Measurements from ENCODE around the gene SLC13A5.
"Not testable (repeated sequence)": the region's sequence is repeated elsewhere in the genome, so short reads cannot be mapped to it uniquely, and the experiment has no call there.

Gene SLC13A5

GRCh38 chr17:6691958-6692357 lies 21.2 kb downstream of the SLC13A5 start:
- POLR2A ChIA-PET; H3K36me3 ChIP-seq (ENCODE audit: control insufficient read depth in 2 of 2, insufficient read depth in 1 of 2, low read length in 2 of 2); H3K4me1 ChIP-seq (ENCODE audit: control insufficient read depth, insufficient read depth, low read length); H3K27ac ChIP-seq (ENCODE audit: extremely low read depth, low read depth, low read length); H3K9me3 ChIP-seq (ENCODE audit: control insufficient read depth, insufficient read depth, low read depth, low read length); H3K4me3 ChIP-seq (ENCODE audit: low read depth, low read length): not testable (repeated sequence)
- CTCF ChIA-PET, result interaction anchor here (1.8 kb wide), 1 partner anchor 10 kb away, joined by 5 read pairs; no protein-coding TSS in a partner anchor
- TF ChIP-seq ZNF366 (tag by site-specific recombination; conservative IDR thresholded peaks at IDR 0.05), result peak; percentile 99
- TF ChIP-seq ZBTB17 (tag by site-specific recombination; IDR thresholded peaks at IDR 0.05), result peak; percentile 97

- Histone ChIP-seq H3K4me3 (ENCODE audit: low read depth, low read length) (no peak overlapping the region), H3K4me1 (ENCODE audit: control insufficient read depth, insufficient read depth, low read length) (no peaks in the 10 kb centered on the region), H3K9me3 (ENCODE audit: control insufficient read depth, insufficient read depth, low read depth, low read length) (no peaks in the 10 kb centered on the region), H3K27ac (ENCODE audit: extremely low read depth, low read depth, low read length) (no peak overlapping the region), H3K36me3 (ENCODE audit: control insufficient read depth in 2 of 2, insufficient read depth in 1 of 2, low read length in 2 of 2) (no peaks in the 10 kb centered on the region)
- TF ChIP-seq YY2 (tag by site-specific recombination; IDR thresholded peaks at IDR 0.05), result no peak
- no peak for TF ChIP-seq ZNF354C (tag by site-specific recombination; IDR thresholded peaks at IDR 0.05; ENCODE audit: borderline replicate concordance, low read depth)
- TF ChIP-seq ZNF670 (tag by site-specific recombination; IDR thresholded peaks at IDR 0.05; ENCODE audit: low read depth), result no peak
- no peak for TF ChIP-seq ZNF571 (tag by site-specific recombination; IDR thresholded peaks at IDR 0.05)
- TF ChIP-seq ZNF558 (tag by site-specific recombination; IDR thresholded peaks at IDR 0.05), result no peak
- no peak for TF ChIP-seq ZNF184 (tag by site-specific recombination; IDR thresholded peaks at IDR 0.05)
- TF ChIP-seq ZNF473 (tag by site-specific recombination; IDR thresholded peaks at IDR 0.05), result no peak
- no peak for TF ChIP-seq FEZF1 (tag by site-specific recombination; IDR thresholded peaks at IDR 0.05)
- no peak for TF ChIP-seq TCF7L2 (IDR thresholded peaks at IDR 0.05; ENCODE audit: borderline replicate concordance, low read depth, low read length)
- no peak for TF ChIP-seq OSR2 (tag by site-specific recombination; IDR thresholded peaks at IDR 0.05)
- TF ChIP-seq ZBTB20 (tag by site-specific recombination; IDR thresholded peaks at IDR 0.05), result no peak
- no peak for TF ChIP-seq ZNF560 (tag by site-specific recombination; IDR thresholded peaks at IDR 0.05; ENCODE audit: borderline replicate concordance)
- no peak for TF ChIP-seq ZNF747 (tag by site-specific recombination; IDR thresholded peaks at IDR 0.05)
- ChIA-PET CTCF (interaction anchor here (1.8 kb wide), 1 partner anchor 10 kb away, joined by 5 read pairs; no protein-coding TSS in a partner anchor), POLR2A (no interaction called here)
Observed at GRCh38 chr17:6691546-6691945, 21.6 kb downstream of the SLC13A5 start.

- CTCF ChIA-PET, result interaction anchor here (1.3 kb wide), 1 partner anchor 11 kb away, joined by 3 read pairs; no protein-coding TSS in a partner anchor
- POLR2A ChIA-PET, result no interaction called here
- TF ChIP-seq SALL2 (tag by site-specific recombination; IDR thresholded peaks at IDR 0.05; ENCODE audit: borderline replicate concordance), result no peak
- TF ChIP-seq ZNF394 (tag by site-specific recombination; IDR thresholded peaks at IDR 0.05; ENCODE audit: borderline replicate concordance), result no peak
- no peak for TF ChIP-seq ZNF391 (tag by site-specific recombination; IDR thresholded peaks at IDR 0.05; ENCODE audit: borderline replicate concordance, low read depth)
- no peak for TF ChIP-seq CTCF (tag by site-specific recombination; IDR thresholded peaks at IDR 0.05)
- no peak for TF ChIP-seq ZNF221 (tag by site-specific recombination; IDR thresholded peaks at IDR 0.05; ENCODE audit: borderline replicate concordance)
- no peak for TF ChIP-seq ZNF239 (tag by site-specific recombination; IDR thresholded peaks at IDR 0.05)
- TF ChIP-seq ZNF514 (tag by site-specific recombination; IDR thresholded peaks at IDR 0.05), result no peak
- no peak for TF ChIP-seq BCL11B (tag by site-specific recombination; IDR thresholded peaks at IDR 0.05; ENCODE audit: low read depth)
- TF ChIP-seq ZNF2 (tag by site-specific recombination; IDR thresholded peaks at IDR 0.05), result no peak
- TF ChIP-seq ZNF148 (tag by site-specific recombination; IDR thresholded peaks at IDR 0.05; ENCODE audit: borderline replicate concordance), result no peak
Observed at GRCh38 chr17:6690641-6691040, 22.5 kb downstream of the SLC13A5 start.

More at GRCh38 chr17:6690641-6691040, 22.5 kb downstream of the SLC13A5 start:
- Histone ChIP-seq H3K9me3 (ENCODE audit: control insufficient read depth, insufficient read depth, low read depth, low read length) (no peaks in the 10 kb centered on the region), H3K27ac (ENCODE audit: extremely low read depth, low read depth, low read length) (no peak overlapping the region), H3K36me3 (ENCODE audit: control insufficient read depth in 2 of 2, insufficient read depth in 1 of 2, low read length in 2 of 2) (no peaks in the 10 kb centered on the region), H3K4me3 (ENCODE audit: low read depth, low read length) (no peak overlapping the region), H3K4me1 (ENCODE audit: control insufficient read depth, insufficient read depth, low read length) (no peaks in the 10 kb centered on the region)

All from HEK293 (cell line).